ENCODE measurements around the gene GPR37.

Gene GPR37

GRCh38 chr7:124780608-124781007 is 15.0 kb upstream of the GPR37 start:
- no peak for TF ChIP-seq CTCF (IDR thresholded peaks at IDR 0.05; ENCODE audit: low read depth, low read length, missing control alignments)
- DNase-seq (ENCODE audit: low read depth): no peak
- H3K4me3 ChIP-seq (ENCODE audit: low read depth, low read length): no peak overlapping the region

GRCh38 chr7:124780056-124780455 is 14.5 kb upstream of the GPR37 start:
- no peak overlapping the region for H3K4me3 ChIP-seq (ENCODE audit: low read depth, low read length)
- DNase-seq (ENCODE audit: low read depth): no peak
- no peak for TF ChIP-seq CTCF (IDR thresholded peaks at IDR 0.05; ENCODE audit: low read depth, low read length, missing control alignments)

- DNase-seq (ENCODE audit: low read depth): no peak
- no peak overlapping the region for H3K4me3 ChIP-seq (ENCODE audit: low read depth, low read length)
- no peak for TF ChIP-seq CTCF (IDR thresholded peaks at IDR 0.05; ENCODE audit: low read depth, low read length, missing control alignments)
Measured at GRCh38 chr7:124779620-124780019, 14.0 kb upstream of the GPR37 start.

- DNase-seq (ENCODE audit: low read depth): no peak
Measured at GRCh38 chr7:124779194-124779593, 13.6 kb upstream of the GPR37 start.

GRCh38 chr7:124777268-124777667 is 11.7 kb upstream of the GPR37 start:
- no peak overlapping the region for H3K4me3 ChIP-seq (ENCODE audit: low read depth, low read length)
- no peak for TF ChIP-seq CTCF (IDR thresholded peaks at IDR 0.05; ENCODE audit: low read depth, low read length, missing control alignments)
- no peak for DNase-seq (ENCODE audit: low read depth)

More at GRCh38 chr7:124779194-124779593, 13.6 kb upstream of the GPR37 start:
- no peak for TF ChIP-seq CTCF (IDR thresholded peaks at IDR 0.05; ENCODE audit: low read depth, low read length, missing control alignments)
- no peak overlapping the region for H3K4me3 ChIP-seq (ENCODE audit: low read depth, low read length)

- TF ChIP-seq CTCF (IDR thresholded peaks at IDR 0.05; ENCODE audit: low read depth, low read length, missing control alignments): no peak
- H3K4me3 ChIP-seq (ENCODE audit: low read depth, low read length): no peak overlapping the region
- no peak for DNase-seq (ENCODE audit: low read depth)
Measured at GRCh38 chr7:124776153-124776552, 10.6 kb upstream of the GPR37 start.

- TF ChIP-seq CTCF (IDR thresholded peaks at IDR 0.05; ENCODE audit: low read depth, low read length, missing control alignments): no peak
- DNase-seq (ENCODE audit: low read depth): no peak
Measured at GRCh38 chr7:124775422-124775821, 9.8 kb upstream of the GPR37 start.

More at GRCh38 chr7:124775422-124775821, 9.8 kb upstream of the GPR37 start:
- no peak overlapping the region for H3K4me3 ChIP-seq (ENCODE audit: low read depth, low read length)

Data from GM12864 (cell line).